ENCODE data around the gene SLC2A5.

SLC2A5 gene

GRCh38 chr1:9066945-9067807 lies 2.3 kb downstream of the SLC2A5 start:
- no peak overlapping the region for H3K4me3 ChIP-seq (ENCODE audit: low read depth, low read length)
- peak; percentile 91 for DNase-seq (ENCODE audit: low read depth)

- no peak for DNase-seq (ENCODE audit: low read depth)
- no peak overlapping the region for H3K4me3 ChIP-seq (ENCODE audit: low read depth, low read length)
Measured at GRCh38 chr1:9065213-9065751, 4.2 kb downstream of the SLC2A5 start.

- H3K4me3 ChIP-seq (ENCODE audit: low read depth, low read length) = no peak overlapping the region
- DNase-seq (ENCODE audit: low read depth) = no peak
Measured at GRCh38 chr1:9062846-9063245, 6.6 kb downstream of the SLC2A5 start.

GRCh38 chr1:9062021-9062471 lies 7.4 kb downstream of the SLC2A5 start:
- no peak overlapping the region for H3K4me3 ChIP-seq (ENCODE audit: low read depth, low read length)
- no peak for DNase-seq (ENCODE audit: low read depth)

GRCh38 chr1:9061252-9061960 lies 8.0 kb downstream of the SLC2A5 start:
- H3K4me3 ChIP-seq (ENCODE audit: low read depth, low read length) = no peak overlapping the region
- no peak for DNase-seq (ENCODE audit: low read depth)

- DNase-seq (ENCODE audit: low read depth) = no peak
- H3K4me3 ChIP-seq (ENCODE audit: low read depth, low read length) = no peak overlapping the region
Measured at GRCh38 chr1:9059891-9060744, 9.3 kb downstream of the SLC2A5 start.

GRCh38 chr1:9058465-9058864 lies 11.0 kb downstream of the SLC2A5 start:
- no peak for DNase-seq (ENCODE audit: low read depth)

GRCh38 chr1:9057851-9058250 lies 11.6 kb downstream of the SLC2A5 start:
- no peak for DNase-seq (ENCODE audit: low read depth)
- no peak overlapping the region for H3K4me3 ChIP-seq (ENCODE audit: low read depth, low read length)

More at GRCh38 chr1:9058465-9058864, 11.0 kb downstream of the SLC2A5 start:
- H3K4me3 ChIP-seq (ENCODE audit: low read depth, low read length) = no peak overlapping the region

- no peak for DNase-seq (ENCODE audit: low read depth)
Measured at GRCh38 chr1:9052272-9053049, 17.0 kb downstream of the SLC2A5 start.

GRCh38 chr1:9051379-9051778 lies 18.1 kb downstream of the SLC2A5 start:
- DNase-seq (ENCODE audit: low read depth) = no peak
- H3K4me3 ChIP-seq (ENCODE audit: low read depth, low read length) = no peak overlapping the region

More at GRCh38 chr1:9052272-9053049, 17.0 kb downstream of the SLC2A5 start:
- H3K4me3 ChIP-seq (ENCODE audit: low read depth, low read length) = no peak overlapping the region

GRCh38 chr1:9050803-9051202 lies 18.6 kb downstream of the SLC2A5 start:
- DNase-seq (ENCODE audit: low read depth) = no peak
- H3K4me3 ChIP-seq (ENCODE audit: low read depth, low read length) = no peak overlapping the region

- no peak overlapping the region for H3K4me3 ChIP-seq (ENCODE audit: low read depth, low read length)
- no peak for DNase-seq (ENCODE audit: low read depth)
Measured at GRCh38 chr1:9048551-9048950, 20.9 kb downstream of the SLC2A5 start.

GRCh38 chr1:9047019-9047418 lies 22.4 kb downstream of the SLC2A5 start:
- no peak overlapping the region for H3K4me3 ChIP-seq (ENCODE audit: low read depth, low read length)
- no peak for DNase-seq (ENCODE audit: low read depth)

GRCh38 chr1:9045861-9046510 lies 23.4 kb downstream of the SLC2A5 start:
- no peak for DNase-seq (ENCODE audit: low read depth)
- no peak overlapping the region for H3K4me3 ChIP-seq (ENCODE audit: low read depth, low read length)

- no peak for DNase-seq (ENCODE audit: low read depth)
- H3K4me3 ChIP-seq (ENCODE audit: low read depth, low read length) = no peak overlapping the region
Measured at GRCh38 chr1:9044236-9044635, 25.2 kb downstream of the SLC2A5 start.

GRCh38 chr1:9042272-9042671 lies 27.2 kb downstream of the SLC2A5 start:
- H3K4me3 ChIP-seq (ENCODE audit: low read depth, low read length) = no peak overlapping the region
- DNase-seq (ENCODE audit: low read depth) = no peak

GRCh38 chr1:9041116-9041779 lies 28.2 kb downstream of the SLC2A5 start:
- no peak for DNase-seq (ENCODE audit: low read depth)
- H3K4me3 ChIP-seq (ENCODE audit: low read depth, low read length) = no peak overlapping the region

GRCh38 chr1:9040659-9041030 lies 28.8 kb downstream of the SLC2A5 start:
- no peak overlapping the region for H3K4me3 ChIP-seq (ENCODE audit: low read depth, low read length)
- DNase-seq (ENCODE audit: low read depth) = no peak
